ENCODE results near the gene ALG8. TPM values are rescaled to one million over a fixed set of nuclear protein-coding genes. Genes with fewer than 3 reads are reported as not detected.

Gene ALG8
- polyA plus RNA-seq, 1 donor (not counting 4 experiments of a cell fraction or from before 2014, with no cell fraction given), result 71.8 TPM

GRCh38 chr11:78187366-78188285, 48.2 kb upstream of the ALG8 start:
- dilution Hi-C loops (cut with MboI; ENCODE audit: extremely low pct_ligation_motif_present, low sequenced_read_pairs), result no loop called here
- DNase-seq (ENCODE audit: low read depth, low spot score) (no peak), FAIRE-seq (no peak)
- H3K4me3 ChIP-seq (ENCODE audit: control insufficient read depth in 2 of 3, extremely low read depth in 1 of 3, insufficient read depth in 2 of 3, low read depth in 1 of 3, low read length in 3 of 3), result peak overlapping the region; percentile 73 to 87 (median 86)
- H4K20me1 ChIP-seq (ENCODE audit: control insufficient read depth, extremely low read depth, insufficient read depth, low read length), result no peaks in the 10 kb centered on the region
- H3K79me2 ChIP-seq (ENCODE audit: control insufficient read depth, insufficient read depth, low read length), result peaks cover 34% of the 10 kb centered on the region
- peak overlapping the region; percentile 63 for H3K9ac ChIP-seq (ENCODE audit: control insufficient read depth, extremely low read depth, insufficient read depth, low read length)
- no peaks in the 10 kb centered on the region for H3K9me1 ChIP-seq (ENCODE audit: control insufficient read depth, extremely low read depth, insufficient read depth, low read length)
- H3K27ac ChIP-seq (ENCODE audit: control insufficient read depth, insufficient read depth, low read length), result peak overlapping the region; percentile 67
- peaks cover 33% of the 10 kb centered on the region for H3K4me1 ChIP-seq (ENCODE audit: control insufficient read depth, extremely low read depth, insufficient read depth, low read length)
- H3K36me3 ChIP-seq (ENCODE audit: control insufficient read depth in 2 of 2, extremely low read depth in 1 of 2, insufficient read depth in 2 of 2, low read length in 2 of 2), result no peaks in the 10 kb centered on the region
- H3K4me2 ChIP-seq (ENCODE audit: control insufficient read depth, extremely low read depth, insufficient read depth, low read depth, low read length), result peak overlapping the region; percentile 91
- TF ChIP-seq CTCF (optimal IDR thresholded peaks at IDR 0.05 in 1 of 3, IDR thresholded peaks at IDR 0.05 in 1 of 3, conservative IDR thresholded peaks at IDR 0.05 in 1 of 3; ENCODE audit: extremely low read depth in 1 of 3, insufficient read depth in 2 of 3, low read length in 3 of 3) (no peak), EZH2 (IDR thresholded peaks at IDR 0.05; ENCODE audit: low read length) (no peak)
- no peaks in the 10 kb centered on the region for H3K27me3 ChIP-seq (ENCODE audit: control insufficient read depth, extremely low read depth, insufficient read depth, low read length)
- no peaks in the 10 kb centered on the region for H3K9me3 ChIP-seq (ENCODE audit: control insufficient read depth, low read depth, low read length)
- peak overlapping the region; percentile 70 for H2AFZ ChIP-seq (ENCODE audit: control insufficient read depth, low read length)

DNA sequence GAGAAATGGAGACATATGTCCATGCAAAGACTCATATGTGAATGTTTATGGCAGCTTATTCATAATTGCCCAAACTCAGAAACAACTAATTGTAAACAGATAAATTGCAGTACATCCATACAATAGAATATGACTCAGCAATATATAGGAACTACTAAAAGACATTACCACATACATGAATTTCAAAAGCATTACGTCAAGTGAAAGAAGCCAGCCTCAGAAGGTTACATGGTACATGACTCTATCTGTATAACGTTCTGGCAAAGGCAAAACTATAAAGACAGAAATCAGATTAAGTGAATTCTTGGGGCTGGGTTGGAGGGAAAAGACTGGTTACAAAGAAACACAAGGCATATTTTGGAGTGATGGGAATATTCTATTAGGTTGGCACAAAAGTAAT, 41.8 kb upstream of the ALG8 start:
- Histone ChIP-seq H3K27ac (ENCODE audit: control insufficient read depth, insufficient read depth, low read length) (no peak overlapping the region), H3K27me3 (ENCODE audit: control insufficient read depth, extremely low read depth, insufficient read depth, low read length) (no peaks in the 10 kb centered on the region), H3K36me3 (ENCODE audit: control insufficient read depth in 2 of 2, extremely low read depth in 1 of 2, insufficient read depth in 2 of 2, low read length in 2 of 2) (peaks cover 0 to 9% of the 10 kb centered on the region in 2 experiments), H2AFZ (ENCODE audit: control insufficient read depth, low read length) (no peak overlapping the region), H3K9me1 (ENCODE audit: control insufficient read depth, extremely low read depth, insufficient read depth, low read length) (no peaks in the 10 kb centered on the region), H4K20me1 (ENCODE audit: control insufficient read depth, extremely low read depth, insufficient read depth, low read length) (no peaks in the 10 kb centered on the region), H3K9me3 (ENCODE audit: control insufficient read depth, low read depth, low read length) (no peaks in the 10 kb centered on the region), H3K79me2 (ENCODE audit: control insufficient read depth, insufficient read depth, low read length) (peaks cover 5% of the 10 kb centered on the region), H3K4me2 (ENCODE audit: control insufficient read depth, extremely low read depth, insufficient read depth, low read depth, low read length) (no peak overlapping the region), H3K4me1 (ENCODE audit: control insufficient read depth, extremely low read depth, insufficient read depth, low read length) (peaks cover 10% of the 10 kb centered on the region), H3K4me3 (ENCODE audit: control insufficient read depth in 2 of 3, extremely low read depth in 1 of 3, insufficient read depth in 2 of 3, low read depth in 1 of 3, low read length in 3 of 3) (no peak overlapping the region), H3K9ac (ENCODE audit: control insufficient read depth, extremely low read depth, insufficient read depth, low read length) (no peak overlapping the region)
- dilution Hi-C loops (cut with MboI; ENCODE audit: extremely low pct_ligation_motif_present, low sequenced_read_pairs), result no loop called here
- no peak for TF ChIP-seq CTCF (optimal IDR thresholded peaks at IDR 0.05 in 1 of 3, IDR thresholded peaks at IDR 0.05 in 1 of 3, conservative IDR thresholded peaks at IDR 0.05 in 1 of 3; ENCODE audit: extremely low read depth in 1 of 3, insufficient read depth in 2 of 3, low read length in 3 of 3)
- no peak for TF ChIP-seq EZH2 (IDR thresholded peaks at IDR 0.05; ENCODE audit: low read length)
- FAIRE-seq (no peak), DNase-seq (ENCODE audit: low read depth, low spot score) (no peak)

Data from keratinocyte (primary cell).